ENCODE results near the gene MED13L. TPM values are rescaled to one million over a fixed set of nuclear protein-coding genes. Genes with fewer than 3 reads are reported as not detected.

Gene MED13L
- total RNA-seq, 1 donor from 2014 or later = 141 TPM

DNA sequence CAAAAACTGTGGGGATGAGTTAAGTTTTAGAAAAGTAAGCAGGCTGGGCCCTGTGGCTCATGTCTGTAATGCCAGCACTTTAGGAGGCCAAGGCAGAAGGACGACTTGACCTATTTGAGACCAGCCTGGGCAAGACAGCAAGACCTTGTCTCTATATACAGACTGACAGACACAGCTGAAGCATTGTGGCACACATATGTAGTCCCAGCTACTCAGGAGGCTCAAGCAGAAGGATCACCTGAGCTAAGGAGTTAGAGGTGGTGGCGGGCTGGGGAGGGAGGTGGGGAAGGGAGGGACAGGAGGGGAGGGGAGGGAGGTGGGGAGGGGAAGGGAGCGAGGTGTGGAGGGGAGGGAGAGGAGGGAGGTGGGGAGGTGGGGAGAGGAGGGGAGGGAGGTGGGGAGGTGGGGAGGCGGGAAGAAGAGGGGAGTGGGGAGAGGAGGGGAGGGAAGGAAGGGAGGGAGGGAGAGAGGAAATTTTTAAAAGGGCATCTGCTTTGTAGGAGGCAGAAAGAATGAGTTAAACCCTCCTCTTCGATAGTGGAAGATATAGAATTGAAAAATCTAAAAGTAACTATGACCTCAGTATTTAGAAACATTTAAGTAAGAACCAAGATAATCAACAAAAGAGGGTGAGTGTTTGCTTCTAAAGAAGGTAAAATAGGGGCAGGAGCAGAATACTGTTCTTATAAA is 30.9 kb downstream of the MED13L start:
- Mint-ChIP-seq H3K27ac (peak overlapping the region; percentile 45), H3K4me1 (ENCODE audit: low read depth) (peaks cover 46% of the 10 kb centered on the region), H3K27me3 (no peaks in the 10 kb centered on the region), H3K9me3 (ENCODE audit: low read depth) (peaks cover 8% of the 10 kb centered on the region), H3K36me3 (ENCODE audit: insufficient read depth) (peaks cover 9% of the 10 kb centered on the region), H3K4me3 (ENCODE audit: low read depth) (no peak overlapping the region)
- TF ChIP-seq, protein P1, sequence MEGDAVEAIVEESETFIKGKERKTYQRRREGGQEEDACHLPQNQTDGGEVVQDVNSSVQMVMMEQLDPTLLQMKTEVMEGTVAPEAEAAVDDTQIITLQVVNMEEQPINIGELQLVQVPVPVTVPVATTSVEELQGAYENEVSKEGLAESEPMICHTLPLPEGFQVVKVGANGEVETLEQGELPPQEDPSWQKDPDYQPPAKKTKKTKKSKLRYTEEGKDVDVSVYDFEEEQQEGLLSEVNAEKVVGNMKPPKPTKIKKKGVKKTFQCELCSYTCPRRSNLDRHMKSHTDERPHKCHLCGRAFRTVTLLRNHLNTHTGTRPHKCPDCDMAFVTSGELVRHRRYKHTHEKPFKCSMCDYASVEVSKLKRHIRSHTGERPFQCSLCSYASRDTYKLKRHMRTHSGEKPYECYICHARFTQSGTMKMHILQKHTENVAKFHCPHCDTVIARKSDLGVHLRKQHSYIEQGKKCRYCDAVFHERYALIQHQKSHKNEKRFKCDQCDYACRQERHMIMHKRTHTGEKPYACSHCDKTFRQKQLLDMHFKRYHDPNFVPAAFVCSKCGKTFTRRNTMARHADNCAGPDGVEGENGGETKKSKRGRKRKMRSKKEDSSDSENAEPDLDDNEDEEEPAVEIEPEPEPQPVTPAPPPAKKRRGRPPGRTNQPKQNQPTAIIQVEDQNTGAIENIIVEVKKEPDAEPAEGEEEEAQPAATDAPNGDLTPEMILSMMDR (IDR thresholded peaks at IDR 0.05; ENCODE audit: unreplicated experiment) = no peak
- DNase-seq (ENCODE audit: low spot score, unreplicated experiment) = no peak

DNA sequence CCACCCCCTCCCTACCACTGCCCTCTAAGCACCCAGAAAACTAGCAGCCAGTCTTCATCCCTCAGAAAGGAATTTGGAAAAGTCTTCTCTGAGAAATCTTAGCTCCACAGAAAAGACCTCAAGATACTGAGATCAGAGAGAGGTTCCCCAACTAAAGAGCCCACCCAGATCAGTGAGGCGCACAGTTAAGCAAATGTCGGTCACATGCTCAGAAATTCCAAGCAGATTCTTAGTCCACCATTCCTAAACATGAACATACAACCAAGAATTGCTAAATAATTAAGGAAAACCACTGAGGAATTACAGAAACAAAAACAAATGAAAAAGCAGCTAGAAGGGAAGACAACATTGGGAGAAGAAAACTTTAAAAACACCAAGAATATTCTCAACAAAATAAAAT is 32.3 kb downstream of the MED13L start:
- TF ChIP-seq, protein P1 (IDR thresholded peaks at IDR 0.05; ENCODE audit: unreplicated experiment) = no peak
- Mint-ChIP-seq H3K4me3 (ENCODE audit: low read depth) (no peak overlapping the region), H3K27ac (peak overlapping the region; percentile 82), H3K27me3 (no peaks in the 10 kb centered on the region), H3K36me3 (ENCODE audit: insufficient read depth) (peaks cover 12% of the 10 kb centered on the region), H3K9me3 (ENCODE audit: low read depth) (peaks cover 7% of the 10 kb centered on the region), H3K4me1 (ENCODE audit: low read depth) (peaks cover 49% of the 10 kb centered on the region)
- DNase-seq (ENCODE audit: low spot score, unreplicated experiment) = no peak

- no peak overlapping the region for H3K4me3 Mint-ChIP-seq (ENCODE audit: low read depth)
- peaks cover 49% of the 10 kb centered on the region for H3K4me1 Mint-ChIP-seq (ENCODE audit: low read depth)
- TF ChIP-seq, protein P1 (IDR thresholded peaks at IDR 0.05; ENCODE audit: unreplicated experiment) = no peak
- peaks cover 7% of the 10 kb centered on the region for H3K36me3 Mint-ChIP-seq (ENCODE audit: insufficient read depth)
- H3K9me3 Mint-ChIP-seq (ENCODE audit: low read depth) = peaks cover 3% of the 10 kb centered on the region
- DNase-seq (ENCODE audit: low spot score, unreplicated experiment) = no peak
- no peaks in the 10 kb centered on the region for H3K27me3 Mint-ChIP-seq
- H3K27ac Mint-ChIP-seq = peak overlapping the region; percentile 82
Observed at GRCh38 chr12:116244474-116245090, 32.9 kb downstream of the MED13L start.

DNA sequence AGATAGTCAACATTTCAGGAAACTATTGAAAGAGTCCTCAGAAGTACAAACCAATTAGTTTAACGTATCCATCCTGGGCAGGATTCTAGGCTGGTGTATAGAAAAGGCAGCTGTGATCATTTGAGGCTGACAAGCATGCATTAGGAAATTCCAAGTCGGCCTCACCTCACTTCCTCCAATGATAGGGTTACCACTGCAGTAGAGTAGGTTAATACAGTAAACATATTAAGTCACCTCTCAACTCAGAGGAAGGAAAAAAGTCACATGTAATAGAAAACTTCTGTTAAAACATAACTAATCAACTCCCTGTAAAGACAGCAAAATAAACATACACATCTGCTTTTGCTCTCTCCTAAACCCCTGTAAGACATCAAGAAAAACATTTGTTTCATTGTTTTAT is 33.5 kb downstream of the MED13L start:
- H3K27me3 Mint-ChIP-seq = no peaks in the 10 kb centered on the region
- peaks cover 6% of the 10 kb centered on the region for H3K36me3 Mint-ChIP-seq (ENCODE audit: insufficient read depth)
- peaks cover 47% of the 10 kb centered on the region for H3K4me1 Mint-ChIP-seq (ENCODE audit: low read depth)
- H3K27ac Mint-ChIP-seq = peak overlapping the region; percentile 72
- no peak overlapping the region for H3K4me3 Mint-ChIP-seq (ENCODE audit: low read depth)
- no peak for DNase-seq (ENCODE audit: low spot score, unreplicated experiment)
- no peaks in the 10 kb centered on the region for H3K9me3 Mint-ChIP-seq (ENCODE audit: low read depth)
- TF ChIP-seq, protein P1 (IDR thresholded peaks at IDR 0.05; ENCODE audit: unreplicated experiment) = no peak

DNA sequence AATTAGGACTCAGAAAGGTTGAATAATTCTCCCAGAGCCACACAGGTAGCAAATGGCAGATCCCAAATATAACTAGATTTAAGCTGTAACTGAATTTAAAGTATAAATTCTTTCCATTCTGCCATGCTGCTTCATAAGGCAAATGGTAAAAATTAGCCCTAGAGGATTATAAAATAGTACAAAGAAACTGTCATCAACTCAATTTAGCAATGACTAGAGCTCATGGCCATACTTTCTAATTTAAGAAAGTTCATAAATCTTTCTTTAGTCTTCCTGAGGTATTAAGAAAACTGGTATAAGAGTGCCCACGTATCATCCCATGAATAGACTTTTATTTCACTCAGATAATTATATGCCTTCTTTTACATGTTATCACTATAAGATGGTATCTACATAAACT is 34.8 kb downstream of the MED13L start:
- Mint-ChIP-seq H3K27ac (no peak overlapping the region), H3K4me3 (ENCODE audit: low read depth) (no peak overlapping the region), H3K4me1 (ENCODE audit: low read depth) (peaks cover 40% of the 10 kb centered on the region), H3K27me3 (no peaks in the 10 kb centered on the region), H3K36me3 (ENCODE audit: insufficient read depth) (peaks cover 6% of the 10 kb centered on the region), H3K9me3 (ENCODE audit: low read depth) (no peaks in the 10 kb centered on the region)
- TF ChIP-seq, protein P1 (IDR thresholded peaks at IDR 0.05; ENCODE audit: unreplicated experiment) = no peak
- no peak for DNase-seq (ENCODE audit: low spot score, unreplicated experiment)
